SK-N-SH (cell line): ENCODE results near the gene MSL1.

Experiments used
- CTCF ChIP-seq: fragments of 200-600 bp; sonication (generic); IDR thresholded peaks from 2 replicates; pipeline ENCODE4 v1.6.1; 2017; ENCODE audit warnings: antibody characterized with exemption, mild to moderate bottlenecking, moderate library complexity
- EP300 ChIP-seq, 2 experiments: IDR thresholded peaks; 2 replicates each; pipeline versions ENCODE4 v1.4.0 to v1.6.1; 2012; ENCODE audit warnings: borderline replicate concordance in 1 of 2, low read depth in 1 of 2, low read length in 1 of 2
- GABPA ChIP-seq: IDR thresholded peaks from 2 replicates; pipeline ENCODE4 v1.4.0; 2012; ENCODE audit warnings: low read depth, mild to moderate bottlenecking
- IRF3 ChIP-seq: fragments of 150-350 bp; IDR thresholded peaks from 2 replicates; pipeline ENCODE4 v1.6.1; 2016; ENCODE audit warnings: mild to moderate bottlenecking, low read depth, low read length
- MEF2A ChIP-seq: IDR thresholded peaks from 2 replicates; pipeline ENCODE4 v1.4.0; 2012; ENCODE audit warnings: low read depth, borderline replicate concordance
- MXI1 ChIP-seq: IDR thresholded peaks from 2 replicates; pipeline ENCODE4 v1.6.1; 2012; ENCODE audit warnings: mild to moderate bottlenecking, low read depth, low read length, improper control_type of control experiment
- POLR2AphosphoS5 ChIP-seq: IDR thresholded peaks from 2 replicates; pipeline ENCODE4 v1.6.1; 2012; ENCODE audit warnings: low read depth, low read length
- RAD21 ChIP-seq: IDR thresholded peaks from 2 replicates; pipeline ENCODE4 v1.6.1; 2012; ENCODE audit warnings: mild to moderate bottlenecking, low read length
- RCOR1 ChIP-seq: fragments of 150-350 bp; IDR thresholded peaks from 2 replicates; pipeline ENCODE4 v1.6.1; 2017; ENCODE audit warnings: antibody characterized with exemption, low read length
- RFX5 ChIP-seq: IDR thresholded peaks from 2 replicates; pipeline ENCODE4 v1.6.1; 2012; ENCODE audit warnings: mild to moderate bottlenecking, improper control_type of control experiment, low read length
- SMC3 ChIP-seq: IDR thresholded peaks from 2 replicates; pipeline ENCODE4 v1.6.1; 2012; ENCODE audit warnings: low read depth, low read length, improper control_type of control experiment
- USF2 ChIP-seq: fragments of 150-350 bp; IDR thresholded peaks from 2 replicates; pipeline ENCODE4 v1.6.1; 2017; ENCODE audit warnings: antibody characterized with exemption, low read length, low read depth, borderline replicate concordance
- YY1 ChIP-seq: IDR thresholded peaks from 2 replicates; pipeline ENCODE4 v1.4.0; 2012; ENCODE audit warnings: low read depth, mild to moderate bottlenecking
- ZBTB33 ChIP-seq: IDR thresholded peaks from 2 replicates; pipeline ENCODE4 v1.4.0; 2012; ENCODE audit warnings: low read depth, borderline replicate concordance

GRCh38 chr17:40173091-40173777 is 51.5 kb downstream of the MSL1 start:
- TF ChIP-seq CTCF (no peak), ZBTB33 (no peak), GABPA (no peak), USF2 (no peak), MEF2A (no peak), RAD21 (no peak), RFX5 (no peak), MXI1 (no peak), IRF3 (no peak), SMC3 (no peak), POLR2AphosphoS5 (no peak), YY1 (no peak), RCOR1 (no peak), EP300 (IDR thresholded peaks at IDR 0.05; ENCODE audit: borderline replicate concordance in 1 of 2, low read depth in 1 of 2, low read length in 1 of 2) (no peak)
